Measurements from ENCODE around the gene ZSWIM6.

- TF ChIP-seq CTCF (conservative IDR thresholded peaks at IDR 0.05), result no peak
- TF ChIP-seq ZFX (IDR thresholded peaks at IDR 0.05), result no peak
Measured at GRCh38 chr5:61491861-61492260, 159.8 kb downstream of the ZSWIM6 start.

Measured in C4-2B (cell line).